Activated CD8-positive, alpha-beta memory T cell treated with anti-CD3 and anti-CD28 coated beads, Interleukin-2, amount 50 U/mL, for 4 hours (primary cell): Measurements from ENCODE around the gene PRRG3.

Source experiments
- DNase-seq: peaks from one replicate; pipeline ENCODE4 v3.0.0-alpha.2; 2020

The PRRG3 gene

DNA sequence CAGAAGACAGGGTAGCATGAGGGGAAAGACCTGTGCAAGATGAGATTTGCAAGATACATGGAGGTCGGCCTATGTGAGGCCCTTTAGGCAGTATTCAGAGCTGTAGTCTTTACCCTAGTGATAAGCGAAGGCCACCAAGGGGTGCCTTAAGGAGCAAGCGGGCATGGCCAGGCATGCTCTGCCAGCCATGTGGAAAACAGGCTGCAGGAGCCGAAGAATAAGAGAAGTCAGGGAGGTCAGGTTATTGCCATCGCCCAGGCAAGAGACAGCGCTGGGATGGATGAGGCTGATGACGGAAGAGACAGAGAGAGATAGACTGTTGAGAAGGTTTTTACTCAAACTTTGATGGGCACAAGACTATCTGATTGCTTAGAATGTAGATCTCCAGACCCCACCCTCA lies 13.6 kb downstream of the PRRG3 start:
- no peak for DNase-seq

DNA sequence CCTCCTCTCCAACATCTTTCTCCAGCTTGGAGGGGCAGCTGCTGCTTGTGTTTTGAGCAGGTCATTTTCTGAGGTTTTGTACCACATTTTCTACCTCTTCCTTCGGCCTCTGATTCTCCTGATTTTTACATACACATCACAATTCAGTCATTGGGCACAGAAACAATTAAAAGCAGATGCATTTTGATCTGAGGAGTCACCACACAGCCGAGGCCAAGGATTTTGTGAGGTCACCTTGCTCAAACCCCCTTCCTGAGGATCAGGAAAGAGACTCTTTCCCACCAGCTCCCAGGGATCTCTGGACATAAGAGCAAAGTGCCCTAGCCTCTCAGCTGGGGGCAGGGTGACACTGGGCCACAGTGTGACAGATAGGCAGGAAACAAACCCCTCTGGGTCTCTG lies 15.2 kb downstream of the PRRG3 start:
- DNase-seq = no peak

DNA sequence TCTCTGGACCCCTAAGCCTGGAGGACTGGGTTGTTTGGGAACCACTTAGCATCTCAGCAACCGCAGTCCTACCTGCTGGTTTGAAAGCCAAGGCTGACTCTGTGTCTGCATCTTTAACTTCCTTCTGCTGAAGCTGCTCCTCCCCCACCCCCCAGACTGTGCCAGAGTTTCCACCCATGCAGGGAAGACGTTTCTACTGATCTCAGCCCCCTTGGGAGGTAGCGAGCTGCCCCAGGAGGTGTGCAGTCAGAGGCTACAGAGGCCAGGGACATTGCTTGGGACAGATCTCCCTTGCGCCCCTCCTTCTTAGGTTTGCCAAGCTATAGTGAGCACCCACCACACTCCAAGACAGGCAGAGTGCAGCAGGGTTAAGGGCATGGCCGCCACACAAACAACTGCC lies 15.9 kb downstream of the PRRG3 start:
- no peak for DNase-seq

DNA sequence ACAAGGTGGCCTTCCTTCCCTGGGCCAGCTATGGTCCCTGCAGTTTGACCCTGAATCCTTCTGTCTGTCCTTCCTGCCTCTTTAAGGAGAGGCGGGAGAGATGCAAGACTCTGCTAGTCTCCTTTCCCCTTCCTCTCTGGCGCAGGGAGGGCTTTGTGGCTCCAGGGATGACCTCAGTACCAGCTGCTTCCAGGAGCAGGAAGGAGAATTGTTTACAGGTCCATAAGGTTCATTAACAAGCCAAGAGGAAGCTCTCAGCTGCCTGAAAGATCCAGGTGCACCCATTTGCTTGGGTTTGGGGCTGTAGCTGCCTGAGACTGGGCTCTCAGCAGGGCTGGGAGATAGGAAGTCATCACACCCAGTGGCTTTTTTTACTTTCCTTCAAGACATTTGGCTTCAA lies 16.5 kb downstream of the PRRG3 start:
- no peak for DNase-seq

DNA sequence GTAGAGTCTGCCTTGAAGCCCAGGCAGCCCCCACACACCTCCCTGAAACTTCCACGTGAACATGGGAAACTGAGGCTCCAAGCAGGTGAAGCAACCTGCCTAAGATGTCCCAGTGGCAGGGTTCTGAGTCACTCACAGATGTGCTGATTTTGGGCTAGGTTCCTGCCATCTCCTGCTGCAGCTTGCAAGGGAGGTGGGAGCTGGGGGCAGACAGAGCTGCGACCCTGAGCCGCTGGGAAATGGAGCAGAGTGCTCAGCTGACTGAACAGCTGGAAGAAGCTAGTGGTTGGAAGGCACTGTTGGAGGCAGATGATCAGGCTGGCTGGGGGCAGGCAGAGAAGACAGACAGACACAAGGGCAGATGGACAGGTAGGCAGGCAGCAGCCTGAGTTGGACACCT lies 17.0 kb downstream of the PRRG3 start:
- no peak for DNase-seq

DNA sequence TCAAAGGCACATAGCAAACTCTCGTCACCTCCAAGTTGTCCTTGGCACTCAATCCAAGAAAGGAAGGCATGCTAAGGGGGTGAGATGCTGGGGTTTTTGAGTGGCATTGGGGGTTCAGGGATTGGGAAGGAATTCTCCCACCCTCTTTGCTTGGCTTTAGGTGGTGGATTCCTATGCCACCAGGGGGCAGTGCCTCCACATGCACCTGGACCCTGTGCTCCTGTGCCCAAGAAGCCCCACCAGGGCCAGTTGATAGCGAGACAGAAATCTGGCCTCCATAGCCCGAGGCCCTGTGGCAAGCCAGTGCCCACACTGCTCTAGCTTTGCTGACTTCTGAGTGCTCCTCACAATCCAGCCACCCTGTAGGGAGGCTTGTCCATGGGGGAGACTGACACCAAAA lies 18.6 kb downstream of the PRRG3 start:
- no peak for DNase-seq

DNA sequence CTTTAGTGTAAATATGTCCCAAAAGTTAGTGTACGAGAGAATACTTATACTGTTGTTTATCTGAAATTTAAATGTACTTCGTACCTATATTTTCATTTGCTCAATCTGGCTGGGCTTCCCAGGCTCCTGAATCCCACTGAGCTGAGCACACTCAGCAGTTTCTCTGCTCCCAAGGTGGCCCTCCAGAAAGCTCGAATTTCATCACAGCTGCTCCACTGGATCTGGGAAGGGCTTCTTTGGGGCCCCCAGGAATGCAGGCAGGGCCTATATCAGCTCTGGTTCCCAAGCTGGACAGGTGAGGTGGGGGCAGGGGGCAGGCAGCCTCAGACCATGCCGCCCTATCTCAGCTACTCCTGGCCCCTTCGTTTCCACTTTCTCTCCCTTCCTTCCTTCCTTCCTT lies 19.1 kb downstream of the PRRG3 start:
- DNase-seq = no peak

DNA sequence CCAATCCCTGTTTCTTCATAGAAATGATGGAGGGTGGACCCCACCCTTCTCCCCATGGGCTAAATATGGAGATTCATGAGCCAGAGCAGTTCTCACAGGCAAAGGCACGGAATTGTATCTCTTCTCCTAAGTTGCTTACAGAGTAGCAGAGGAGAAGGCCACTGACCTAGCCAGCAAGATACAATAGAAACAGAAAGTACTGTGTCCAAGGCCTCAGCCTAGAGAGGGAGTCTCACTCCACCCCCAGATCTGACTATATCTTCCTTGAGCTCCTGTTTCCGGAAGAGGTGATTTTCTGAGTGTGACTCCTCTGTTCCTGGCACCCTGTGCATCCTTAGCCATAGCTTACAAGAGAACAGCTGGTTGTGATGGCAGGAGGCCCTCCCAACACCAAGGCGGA lies 20.5 kb downstream of the PRRG3 start, which contains the start of gene FATE1:
TSS of gene FATE1 (plus strand) at position 284 of the 400 bp plus-strand sequence. CDS start at position 369, 85 bp downstream.
- DNase-seq = no peak

DNA sequence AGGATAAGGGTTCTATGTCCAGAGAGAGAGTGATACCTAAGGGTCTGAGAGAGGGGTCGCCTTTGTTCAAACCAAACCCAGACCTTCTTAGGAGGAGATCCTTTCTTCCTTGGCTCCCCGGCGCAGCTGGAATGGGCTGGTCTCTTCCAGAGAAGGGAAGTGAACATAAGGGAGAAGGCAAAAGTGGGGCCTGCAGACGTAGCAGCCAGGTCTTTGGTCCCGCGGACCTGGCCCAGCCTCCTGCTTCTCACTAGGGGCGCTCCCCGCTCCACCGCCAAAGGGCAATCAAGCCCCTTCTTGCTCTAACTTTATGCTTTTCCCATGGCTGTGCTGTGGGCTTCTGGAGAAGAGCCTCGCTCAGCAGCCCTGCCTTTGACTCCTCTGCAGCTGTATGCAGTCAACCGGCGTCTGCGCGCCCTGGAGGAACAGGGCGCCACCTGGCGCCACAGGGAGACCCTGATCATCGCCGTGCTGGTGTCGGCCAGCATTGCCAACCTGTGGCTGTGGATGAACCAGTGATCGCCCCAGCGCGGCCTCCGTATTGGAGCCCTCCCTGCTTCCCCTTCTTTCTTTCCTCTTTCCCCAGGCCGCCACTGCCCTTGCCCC lies 27.1 kb downstream of the PRRG3 start:
- DNase-seq = no peak

DNA sequence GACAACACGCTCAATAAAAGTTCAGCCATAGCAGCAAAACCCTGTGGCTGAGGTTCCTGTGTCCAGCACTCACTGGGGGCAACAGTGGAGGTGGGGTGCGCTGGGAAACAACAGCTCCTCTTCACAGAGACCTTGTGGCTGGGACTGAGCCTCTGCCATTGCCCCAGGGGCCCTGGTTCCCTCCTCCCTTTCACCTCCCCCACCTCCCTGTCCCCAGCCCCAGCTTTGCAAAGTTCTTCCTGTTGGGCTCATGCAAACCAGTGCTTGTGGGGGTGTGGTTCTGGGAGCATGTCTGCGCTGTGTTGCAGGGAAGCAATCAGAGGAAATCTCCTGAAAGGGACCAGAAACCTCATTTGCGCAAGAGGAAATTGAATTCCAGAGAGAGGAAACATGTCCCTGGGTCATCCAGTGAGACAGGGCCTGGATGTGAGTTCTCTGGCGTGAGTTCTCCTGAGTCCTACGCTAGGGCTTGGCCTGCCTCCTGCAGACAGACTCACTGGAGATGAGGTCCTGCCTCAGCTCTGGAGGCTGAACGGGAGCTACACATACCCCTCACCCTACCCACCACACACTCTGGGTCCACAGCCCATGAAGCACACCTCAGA lies 28.0 kb downstream of the PRRG3 start:
- DNase-seq = no peak

DNA sequence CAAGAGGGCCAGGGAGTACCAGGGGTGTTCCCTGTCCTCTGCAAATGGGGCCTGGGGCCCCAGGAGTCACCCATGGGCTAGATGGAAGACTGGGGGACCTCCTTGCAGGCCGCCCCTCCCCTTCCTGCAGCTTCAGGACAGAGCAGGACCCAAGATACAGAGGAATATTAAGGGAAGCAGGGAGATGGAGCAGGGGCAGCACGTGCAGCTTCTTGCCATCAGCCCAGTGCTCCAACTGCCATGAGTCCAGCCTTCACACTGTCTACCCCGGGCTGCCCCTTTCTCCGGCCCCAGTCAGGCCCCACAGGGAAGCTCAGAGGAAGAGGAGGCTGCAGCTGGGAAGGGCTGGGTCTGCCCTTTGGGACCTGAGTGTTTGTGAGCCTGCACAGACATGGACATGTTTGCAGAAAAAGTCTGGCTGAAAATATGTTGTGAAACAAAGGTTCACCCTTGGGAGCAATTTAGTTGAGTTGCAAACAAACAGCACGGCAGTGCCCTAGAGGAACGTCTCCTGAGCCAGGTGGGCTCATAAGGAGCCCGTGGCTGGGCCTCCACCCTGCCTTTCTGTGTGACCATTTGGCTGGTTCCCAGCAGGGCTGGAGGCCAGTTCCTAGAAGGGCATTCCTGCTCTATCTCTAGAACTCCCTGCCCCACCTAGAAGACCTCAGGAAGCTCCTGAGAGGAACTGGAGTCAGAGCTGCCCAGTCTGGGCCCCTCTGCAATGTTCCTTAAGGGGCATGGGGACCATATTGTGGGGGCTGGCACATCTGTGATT lies 29.5 kb downstream of the PRRG3 start:
- no peak for DNase-seq

DNA sequence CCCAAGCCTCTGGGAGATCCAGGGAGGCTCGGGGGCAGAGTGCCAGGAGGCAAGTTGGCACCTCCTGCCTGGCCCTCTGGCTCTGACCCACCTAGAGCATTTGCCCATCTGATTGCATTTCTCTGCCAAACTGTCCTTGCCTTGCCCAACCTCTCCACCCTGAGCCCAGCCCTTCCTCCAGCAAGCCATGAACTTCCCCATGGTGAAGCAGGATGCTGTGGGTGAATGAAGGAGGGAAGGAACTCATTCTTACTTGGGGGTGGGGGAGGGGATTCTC lies 30.0 kb downstream of the PRRG3 start:
- no peak for DNase-seq

DNA sequence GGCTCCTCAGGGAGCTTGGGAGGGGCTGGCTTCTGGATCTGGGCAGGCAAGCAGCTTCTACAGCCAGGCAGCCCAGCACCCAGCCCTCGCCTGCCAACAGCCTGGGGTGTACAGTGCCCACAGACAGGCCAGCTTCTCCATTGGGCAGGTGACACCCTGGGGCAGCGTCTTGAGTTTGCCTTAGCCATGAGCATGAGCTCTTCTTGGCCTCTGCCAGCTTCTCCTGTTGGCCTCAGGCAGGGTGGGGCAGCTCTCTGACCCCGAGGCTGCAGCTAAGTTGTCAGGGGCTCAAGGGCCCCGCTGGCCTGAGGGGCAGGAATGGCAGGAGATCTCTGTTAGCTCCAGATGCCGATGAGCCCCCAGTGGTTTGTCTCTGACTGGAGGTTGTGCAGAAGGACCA lies 31.5 kb downstream of the PRRG3 start:
- no peak for DNase-seq

DNA sequence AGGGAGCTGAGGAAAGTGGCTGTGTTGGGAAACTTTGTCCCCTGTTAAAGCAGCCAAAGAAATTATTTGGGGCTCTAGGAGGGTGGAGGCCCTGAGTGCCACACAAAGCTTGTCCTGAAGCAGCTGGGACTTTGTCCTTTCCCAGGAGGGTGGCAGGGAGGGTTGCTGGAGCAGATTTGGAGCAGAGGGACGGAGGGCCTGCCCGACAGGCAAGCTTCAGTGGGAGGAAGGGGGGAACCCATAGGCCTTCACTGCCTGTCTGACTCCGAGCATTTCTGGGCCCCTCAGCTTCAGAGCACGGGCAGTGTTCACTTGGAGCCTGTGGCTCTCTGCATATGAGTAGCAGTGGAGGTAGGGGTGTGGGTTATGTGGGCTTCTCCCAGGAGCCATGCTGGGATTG lies 32.1 kb downstream of the PRRG3 start:
- DNase-seq = no peak

DNA sequence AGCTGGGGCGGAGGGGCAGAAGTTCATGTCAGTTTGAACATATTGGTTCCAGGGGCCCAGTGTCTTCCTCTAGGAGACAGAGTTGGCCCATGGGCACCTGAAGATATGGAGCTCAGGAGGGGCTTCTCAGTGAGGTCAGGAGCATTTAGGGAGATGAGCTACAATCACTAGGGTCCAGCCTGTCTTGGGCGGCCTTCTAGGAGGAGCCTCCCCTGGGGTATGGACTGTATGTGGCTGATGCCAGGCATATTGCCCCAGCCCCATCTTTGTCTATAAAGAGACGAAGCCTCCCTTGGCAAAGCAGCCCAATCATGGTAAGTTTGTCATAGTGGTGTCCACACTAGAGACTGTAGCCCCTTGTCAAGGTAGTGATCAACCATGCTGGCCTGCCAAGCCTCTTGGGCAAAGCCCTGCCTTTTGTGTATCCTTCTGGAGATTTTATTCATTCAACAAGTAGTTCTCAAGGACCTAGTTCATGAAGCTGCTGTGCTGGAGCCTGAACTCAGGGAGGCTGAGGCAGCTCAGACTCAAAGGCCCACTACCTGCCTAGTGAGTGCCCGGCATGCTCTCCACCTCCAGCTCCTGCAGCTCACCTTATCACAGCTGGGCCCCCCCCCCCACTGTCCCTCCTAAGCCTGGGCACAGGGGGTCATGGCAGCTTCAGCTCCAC lies 33.9 kb downstream of the PRRG3 start:
- DNase-seq = no peak

DNA sequence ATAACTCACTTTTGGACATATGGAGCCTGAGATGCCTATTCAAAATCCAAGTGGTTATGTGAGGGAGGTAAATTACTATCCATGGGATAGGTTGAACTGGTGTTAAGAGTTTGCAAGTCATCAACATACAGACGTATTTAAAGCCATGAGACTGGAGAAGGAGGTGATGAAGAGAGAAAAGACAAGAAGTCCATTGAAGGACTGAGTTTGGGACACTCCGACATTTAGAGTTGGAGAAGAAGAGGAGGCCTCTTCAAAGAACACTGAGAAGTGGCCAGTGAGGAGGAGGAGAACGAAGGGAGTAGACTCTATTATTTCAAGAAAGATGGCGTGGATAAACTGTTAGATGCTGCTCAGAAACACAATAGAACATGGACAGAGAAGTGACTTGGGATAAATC lies 39.2 kb downstream of the PRRG3 start, which contains the start of gene CNGA2:
TSS of gene CNGA2 (plus strand) at position 301 of the 400 bp plus-strand sequence. CDS start 3,738 bp downstream, outside the sequence.
- no peak for DNase-seq

DNA sequence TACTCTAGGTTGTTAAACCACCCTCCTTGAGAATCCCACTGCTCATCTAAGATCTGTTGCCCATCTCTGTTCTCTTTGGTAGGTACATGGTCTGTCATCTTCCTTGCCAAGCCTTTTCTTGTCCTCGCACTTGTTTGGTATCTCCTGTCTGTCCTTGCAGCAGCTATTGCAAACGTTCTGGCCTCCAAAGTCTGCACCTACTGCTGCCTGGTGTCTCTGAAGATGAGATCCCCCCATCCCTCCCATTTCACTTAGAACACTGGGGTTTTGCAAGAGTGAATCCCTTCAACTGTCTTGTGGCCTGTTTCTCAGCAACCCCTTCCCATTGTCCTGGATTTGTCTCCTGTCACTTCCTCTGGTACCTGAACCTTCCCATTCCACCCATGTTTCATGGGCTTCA lies 40.0 kb downstream of the PRRG3 start:
- no peak for DNase-seq

DNA sequence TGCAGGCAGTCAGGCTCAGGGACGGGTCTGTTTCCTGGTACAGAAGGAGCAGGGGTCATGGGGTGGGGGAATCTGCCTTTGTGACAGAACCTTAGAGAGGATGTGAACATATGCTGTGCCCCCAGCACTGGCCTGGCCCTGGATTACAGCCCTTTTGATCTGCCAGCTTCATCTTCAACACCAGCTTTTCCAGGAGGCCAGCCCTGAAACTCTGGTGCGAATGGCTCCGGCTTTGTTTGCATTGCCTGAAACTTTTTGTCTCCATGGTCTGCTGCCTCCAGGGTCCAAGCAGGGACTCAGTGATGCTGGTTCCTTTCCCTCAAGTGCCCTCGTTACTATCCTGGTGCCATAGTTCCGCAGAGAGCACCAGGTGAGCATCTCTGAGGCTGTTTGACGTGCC lies 41.4 kb downstream of the PRRG3 start:
- no peak for DNase-seq

DNA sequence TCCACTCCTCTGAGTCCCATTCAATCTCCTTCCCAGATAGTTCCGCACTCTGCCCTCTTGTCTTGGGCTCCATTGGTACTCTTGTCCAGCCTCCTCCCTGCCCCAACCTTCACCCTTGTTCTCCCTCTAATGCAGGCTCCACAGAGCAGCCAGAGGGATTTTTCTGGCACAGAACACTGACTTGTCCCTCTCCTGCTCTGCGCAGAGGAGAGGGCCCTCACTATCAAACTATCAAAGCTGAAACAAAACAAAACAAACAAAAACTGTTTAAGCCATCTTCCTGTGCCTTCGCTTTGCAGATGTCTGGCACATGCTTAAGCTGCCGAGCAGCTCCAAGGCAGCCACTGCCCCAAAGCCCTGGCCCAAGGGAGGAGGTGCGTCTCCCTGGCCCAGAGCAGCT lies 42.2 kb downstream of the PRRG3 start:
- no peak for DNase-seq

DNA sequence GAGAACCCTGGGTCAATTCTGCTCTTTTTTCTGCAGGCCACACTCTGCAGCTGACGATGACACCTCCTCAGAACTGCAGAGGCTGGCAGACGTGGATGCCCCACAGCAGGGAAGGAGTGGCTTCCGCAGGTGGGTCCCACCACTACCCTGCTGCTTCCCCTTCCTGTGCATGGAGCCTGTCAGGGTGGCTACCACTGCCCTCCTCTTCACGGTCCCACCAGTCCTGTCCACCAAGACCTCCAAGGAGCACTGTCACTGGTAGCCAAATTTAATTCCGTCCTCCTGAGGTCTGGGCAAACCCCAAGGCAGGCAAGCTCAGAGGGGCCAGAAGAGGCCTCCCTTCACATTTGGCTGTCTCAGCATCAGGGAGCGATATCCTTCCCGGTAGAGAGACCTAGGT lies 43.5 kb downstream of the PRRG3 start:
- DNase-seq = no peak

DNA sequence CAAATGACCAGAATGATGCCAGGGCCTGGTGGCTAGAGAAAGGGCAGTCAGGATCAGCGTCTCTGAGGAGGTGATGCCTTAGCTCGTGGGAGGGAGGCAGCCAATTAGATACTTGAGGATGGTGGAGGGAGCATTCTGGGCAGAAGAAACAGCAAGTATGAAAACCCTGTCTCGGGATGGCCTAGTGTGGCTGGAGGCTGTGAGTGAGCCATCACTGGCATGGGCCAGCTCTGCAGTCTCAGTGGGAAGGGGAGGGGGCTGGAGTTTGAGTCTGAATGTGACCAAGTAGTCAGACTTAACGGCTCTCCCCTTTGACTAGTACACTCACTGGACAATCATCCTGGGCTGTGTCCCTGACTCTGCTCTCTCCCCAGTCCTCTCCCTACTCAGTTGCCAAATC lies 46.3 kb downstream of the PRRG3 start:
- DNase-seq = no peak

DNA sequence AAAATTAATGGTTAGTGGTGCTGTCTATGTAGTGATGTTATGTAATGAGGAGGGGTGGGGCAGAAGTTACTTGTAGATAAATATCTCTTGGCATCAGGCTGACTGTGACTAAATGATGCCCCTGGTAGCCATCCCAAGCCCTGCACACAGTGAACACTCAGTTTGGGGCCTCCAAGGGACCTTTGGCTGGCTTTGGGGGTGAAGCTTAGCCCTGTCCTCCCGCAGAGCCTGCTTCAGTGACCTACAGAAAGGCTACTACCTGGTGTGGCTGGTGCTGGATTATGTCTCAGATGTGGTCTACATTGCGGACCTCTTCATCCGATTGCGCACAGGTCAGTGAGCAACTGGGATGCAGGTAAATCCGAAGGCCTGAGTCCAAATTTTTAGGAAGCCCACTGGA lies 47.1 kb downstream of the PRRG3 start:
- no peak for DNase-seq

DNA sequence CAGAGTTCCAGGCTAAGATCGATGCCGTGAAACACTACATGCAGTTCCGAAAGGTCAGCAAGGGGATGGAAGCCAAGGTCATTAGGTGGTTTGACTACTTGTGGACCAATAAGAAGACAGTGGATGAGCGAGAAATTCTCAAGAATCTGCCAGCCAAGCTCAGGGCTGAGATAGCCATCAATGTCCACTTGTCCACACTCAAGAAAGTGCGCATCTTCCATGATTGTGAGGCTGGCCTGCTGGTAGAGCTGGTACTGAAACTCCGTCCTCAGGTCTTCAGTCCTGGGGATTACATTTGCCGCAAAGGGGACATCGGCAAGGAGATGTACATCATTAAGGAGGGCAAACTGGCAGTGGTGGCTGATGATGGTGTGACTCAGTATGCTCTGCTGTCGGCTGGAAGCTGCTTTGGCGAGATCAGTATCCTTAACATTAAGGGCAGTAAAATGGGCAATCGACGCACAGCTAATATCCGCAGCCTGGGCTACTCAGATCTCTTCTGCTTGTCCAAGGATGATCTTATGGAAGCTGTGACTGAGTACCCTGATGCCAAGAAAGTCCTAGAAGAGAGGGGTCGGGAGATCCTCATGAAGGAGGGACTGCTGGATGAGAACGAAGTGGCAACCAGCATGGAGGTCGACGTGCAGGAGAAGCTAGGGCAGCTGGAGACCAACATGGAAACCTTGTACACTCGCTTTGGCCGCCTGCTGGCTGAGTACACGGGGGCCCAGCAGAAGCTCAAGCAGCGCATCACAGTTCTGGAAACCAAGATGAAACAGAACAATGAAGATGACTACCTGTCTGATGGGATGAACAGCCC lies 48.6 kb downstream of the PRRG3 start:
- DNase-seq = no peak
